PC-9 (cell line): ENCODE measurements around the gene SMARCE1.

Experiments
- CTCF ChIP-seq: fragments of 200-600 bp; sonication (generic); conservative IDR thresholded peaks from 2 replicates; pipeline ENCODE4 v1.6.1; 2017; ENCODE audit warnings: mixed run types, antibody characterized with exemption, mild to moderate bottlenecking, moderate library complexity
- EZH2 ChIP-seq: fragments of 200-600 bp; sonication (generic); IDR thresholded peaks from 2 replicates; pipeline ENCODE4 v1.8.0; 2017; ENCODE audit warnings: antibody characterized with exemption, low read depth

GRCh38 chr17:40596261-40596919 lies 51.2 kb downstream of the SMARCE1 start:
- TF ChIP-seq CTCF: no peak
- TF ChIP-seq EZH2: no peak
